C1 segment of cervical spinal cord (tissue), 14 donors: ENCODE results near the gene CPNE7.

ENCODE experiments used
- DNase-seq, 14 donors: peaks; one replicate each; lab custom pipeline; 2025; lab: John Stamatoyannopoulos, UW

The CPNE7 gene

DNA sequence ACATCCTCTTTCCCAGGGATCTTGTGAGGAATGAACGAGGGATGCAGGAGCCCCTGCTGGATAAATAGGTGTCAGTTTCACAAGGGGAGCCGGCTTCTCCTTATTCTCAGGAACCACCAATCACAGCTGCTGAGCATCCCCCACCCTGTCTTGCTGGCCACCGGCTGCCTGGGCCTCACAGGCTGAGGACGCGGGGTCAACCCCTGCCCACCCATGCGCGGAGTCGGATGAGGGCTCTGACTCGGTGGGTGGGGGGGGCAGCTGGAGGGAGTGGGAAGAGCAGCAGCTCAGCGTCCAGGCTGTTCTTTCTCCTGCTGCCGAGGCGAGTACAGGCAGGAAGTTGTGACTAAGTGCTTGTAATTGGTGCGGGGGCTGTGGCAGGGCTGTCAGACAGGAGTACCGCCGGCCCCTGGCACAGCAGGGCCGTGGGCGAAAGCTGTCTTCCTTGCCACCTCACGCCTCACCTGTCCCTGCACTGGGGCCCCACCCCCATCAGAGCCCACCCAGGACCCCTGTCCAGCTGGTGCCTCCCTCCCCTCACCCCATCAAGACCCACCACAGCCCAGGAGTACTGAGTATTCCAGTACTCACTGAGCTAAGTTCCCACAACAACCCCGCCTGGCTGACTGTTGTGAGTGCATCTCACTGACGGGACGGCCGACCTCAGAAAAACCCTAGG lies 26.9 kb downstream of the CPNE7 start:
- no peak for DNase-seq

DNA sequence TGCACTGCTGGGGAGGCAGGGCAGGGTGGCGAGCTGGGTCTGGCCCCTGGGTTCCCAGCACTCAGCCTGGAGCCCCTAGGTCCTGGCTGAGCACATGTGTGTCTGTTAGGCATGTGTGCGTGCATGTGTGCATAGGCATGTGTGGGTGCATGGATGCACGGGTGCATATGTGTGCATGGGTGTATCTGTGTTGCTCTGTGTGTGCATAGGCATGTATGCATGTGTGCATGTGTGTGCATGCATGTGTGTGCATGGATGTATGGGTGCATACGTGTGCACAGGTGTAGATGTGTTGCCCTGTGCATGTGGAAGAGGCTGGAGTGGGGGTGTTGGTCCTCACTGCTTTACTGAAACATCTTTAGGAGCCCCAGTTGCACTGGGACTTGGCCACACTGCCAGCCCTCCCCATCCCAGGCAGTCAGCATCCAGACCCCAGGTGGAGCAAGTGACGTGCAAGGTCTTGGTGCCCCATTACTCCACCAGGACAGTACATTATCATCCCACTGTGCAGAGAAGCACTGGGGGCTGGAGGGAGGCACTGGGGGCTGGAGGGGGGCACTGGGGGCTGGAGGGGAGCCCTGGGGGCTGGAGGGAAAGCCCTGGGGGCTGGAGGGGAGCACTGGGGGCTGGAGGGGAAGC lies 27.5 kb downstream of the CPNE7 start:
- DNase-seq: no peak

DNA sequence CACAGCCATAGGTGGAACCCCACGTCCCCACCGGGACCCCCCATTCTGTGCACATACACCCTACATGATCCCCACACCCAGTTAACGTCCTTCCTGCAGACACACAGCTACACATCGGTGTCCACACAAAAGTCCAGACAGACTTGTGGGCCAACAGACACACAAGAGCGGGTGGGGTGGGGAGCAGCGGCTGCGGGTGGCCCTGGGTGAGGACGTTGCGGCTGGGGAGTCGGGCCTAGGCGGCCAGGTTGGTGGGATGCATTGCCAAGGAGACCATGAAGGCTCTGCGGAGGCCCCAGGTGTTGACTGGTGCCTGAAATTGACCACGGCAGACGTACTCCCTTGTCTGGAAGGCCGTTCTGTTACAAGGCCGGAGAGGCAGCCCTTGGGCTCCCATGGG lies 29.2 kb downstream of the CPNE7 start:
- DNase-seq: no peak

DNA sequence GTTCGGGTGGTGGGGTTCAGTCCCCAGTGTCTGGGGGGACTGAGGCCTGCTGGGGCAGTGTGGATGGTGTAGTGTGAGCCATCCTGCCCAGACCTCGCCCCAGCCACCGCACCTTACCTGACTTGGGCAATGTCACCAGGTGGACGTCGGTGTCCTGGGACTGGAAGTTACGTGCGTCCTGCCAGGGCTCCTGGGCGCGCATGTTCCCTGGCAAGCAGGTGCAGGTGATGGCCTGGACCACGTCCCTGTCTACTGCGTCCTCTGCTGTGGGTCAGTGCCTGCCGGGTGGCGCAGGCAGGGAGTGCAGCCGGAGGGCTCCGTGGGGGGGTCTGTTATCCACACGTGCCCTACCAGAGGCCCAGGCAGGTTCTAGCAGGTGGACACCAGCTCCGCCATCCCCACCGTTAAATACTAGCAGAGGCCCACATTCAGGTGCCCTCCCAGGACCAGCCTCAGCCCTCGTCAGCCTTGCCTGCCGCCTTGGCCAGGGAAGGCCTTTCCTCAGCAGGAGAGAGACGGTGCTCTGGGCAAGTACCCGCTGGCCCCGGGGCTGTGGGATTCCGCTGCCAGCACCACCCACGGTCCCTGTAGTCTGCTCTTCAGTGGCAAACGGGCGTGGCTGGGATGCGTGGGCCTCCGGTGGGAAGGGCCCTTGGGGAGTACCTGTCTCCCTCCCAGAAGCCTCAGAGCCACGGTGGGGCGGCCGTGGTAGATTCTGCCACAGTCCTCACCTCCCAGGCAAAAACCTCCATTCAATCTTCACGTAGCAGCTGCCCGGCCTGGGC lies 29.8 kb downstream of the CPNE7 start:
- DNase-seq: no peak

DNA sequence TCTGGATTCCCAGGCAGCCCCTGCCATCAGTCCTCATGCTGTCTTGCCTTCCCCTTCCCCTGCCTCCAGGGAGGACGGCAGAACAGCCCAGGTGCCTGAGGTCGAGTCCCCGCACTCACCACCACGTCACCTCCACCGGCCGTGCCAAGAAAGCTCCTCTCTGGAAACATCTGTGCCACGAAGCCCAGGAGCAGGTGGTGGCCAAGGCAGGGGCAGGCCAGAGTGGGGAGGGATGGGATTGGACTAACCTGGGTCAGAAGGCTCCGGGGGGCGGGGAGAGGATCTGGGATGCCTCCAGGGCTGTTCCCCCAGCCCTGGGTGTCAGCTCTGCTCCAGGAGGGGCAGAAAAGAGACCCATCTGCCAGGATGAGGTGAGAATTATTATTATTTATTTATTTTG lies 30.4 kb downstream of the CPNE7 start:
- no peak for DNase-seq

DNA sequence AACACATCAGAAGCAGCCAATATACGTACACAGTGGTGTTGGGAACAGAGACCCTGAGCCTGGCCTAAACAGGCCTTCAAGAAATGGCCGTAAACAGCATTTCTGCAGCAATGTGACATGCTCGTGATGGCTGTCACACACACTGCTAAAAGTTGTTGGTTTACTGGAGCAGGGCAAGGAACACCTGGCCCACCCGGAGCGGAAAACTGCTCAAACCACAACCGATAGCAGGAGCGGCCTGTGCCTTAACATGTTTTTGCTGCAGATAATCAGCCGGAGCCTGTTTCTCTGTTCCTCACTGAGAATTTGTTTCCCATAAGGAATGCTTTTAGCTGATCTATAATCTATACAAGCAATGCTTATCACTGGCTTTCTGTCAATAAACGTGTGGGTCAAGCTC lies 31.9 kb downstream of the CPNE7 start:
- DNase-seq: no peak

DNA sequence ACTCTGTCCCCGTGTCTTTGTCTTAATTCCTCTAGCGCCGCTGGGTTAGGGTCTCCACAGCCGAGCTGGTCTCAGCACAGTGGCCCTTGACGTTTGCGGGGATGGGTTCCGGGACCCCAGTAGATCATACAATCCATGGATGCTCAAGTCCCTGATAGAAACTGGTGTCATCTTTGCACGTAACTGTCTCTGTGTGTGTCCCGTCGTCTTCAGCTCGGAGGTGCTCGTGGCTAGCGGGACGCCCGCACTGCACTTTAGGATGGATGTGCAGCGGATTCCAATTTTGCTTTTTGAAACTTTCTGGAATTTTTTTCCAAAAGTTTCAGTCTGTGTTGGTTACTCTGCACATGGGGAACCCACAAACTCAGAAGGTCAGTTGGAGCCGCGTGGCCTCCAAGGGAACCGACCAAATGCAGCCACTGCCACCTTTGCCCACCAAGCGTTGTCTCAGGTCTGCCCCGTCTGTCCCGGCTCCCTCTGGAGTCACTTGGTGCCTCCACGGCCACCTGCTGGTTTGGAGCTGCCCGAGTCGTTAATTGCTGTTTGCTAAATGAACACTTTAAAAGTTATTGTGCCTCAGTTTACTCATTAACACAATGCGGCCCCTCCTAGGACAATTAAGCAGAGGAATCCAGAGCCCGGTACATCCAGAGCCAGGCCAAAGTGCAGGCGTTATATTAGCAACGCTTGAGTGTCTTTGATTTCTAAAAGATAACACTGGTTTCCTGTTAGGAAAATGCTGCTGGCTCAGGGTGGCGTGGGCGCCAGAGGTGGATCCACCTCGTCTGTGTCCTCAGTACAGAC lies 32.6 kb downstream of the CPNE7 start:
- no peak for DNase-seq

DNA sequence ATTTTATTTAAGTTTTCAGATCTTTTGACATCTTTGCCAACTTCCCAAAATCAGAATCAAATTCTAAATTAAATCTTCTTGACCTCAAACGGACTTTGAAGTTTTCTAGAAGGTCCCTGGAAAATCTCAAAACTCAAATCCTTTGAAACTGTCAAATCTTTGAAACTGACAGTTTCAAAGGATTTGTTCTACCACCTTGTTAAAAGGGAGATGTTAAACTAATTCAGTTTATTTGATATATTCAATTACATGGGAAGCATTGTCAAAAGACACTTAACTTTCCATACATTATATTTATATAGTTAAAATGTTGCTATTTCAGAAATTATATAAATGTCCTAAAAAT lies 34.5 kb downstream of the CPNE7 start:
- no peak for DNase-seq

DNA sequence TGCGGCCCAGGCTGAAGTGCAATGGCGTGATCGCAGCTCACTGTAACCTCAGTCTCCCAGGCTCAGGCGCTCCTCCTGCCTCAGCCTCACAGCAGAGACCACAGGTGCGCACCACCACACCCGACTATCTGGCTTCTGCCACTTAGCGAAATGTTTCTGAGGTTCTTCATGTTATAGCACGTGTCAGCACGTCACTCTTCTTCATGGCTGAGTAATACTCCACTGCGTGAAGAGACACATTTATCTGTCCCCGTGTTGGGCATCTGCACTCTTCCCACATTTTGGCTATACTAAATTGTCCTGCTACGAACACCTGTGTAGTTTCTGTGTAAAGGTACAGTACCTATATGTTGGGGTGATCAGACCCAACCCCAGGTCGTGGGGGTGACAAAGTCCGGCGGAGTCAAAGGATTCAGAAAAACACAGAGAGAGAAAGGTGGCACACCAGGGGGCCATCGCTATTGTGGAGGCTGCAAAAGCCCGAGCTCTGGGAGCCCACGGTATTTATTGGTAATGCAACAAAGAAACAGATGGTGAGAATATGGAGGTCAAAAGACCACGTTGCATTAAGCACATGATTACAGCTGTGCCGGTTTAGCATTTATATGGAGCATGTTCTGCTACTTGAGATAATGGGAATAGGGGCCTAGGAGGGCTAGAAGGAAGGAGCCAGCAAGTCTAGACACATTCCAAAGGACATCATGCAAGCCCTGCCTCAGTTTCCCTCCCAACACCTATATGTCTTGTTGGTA lies 37.0 kb downstream of the CPNE7 start:
- DNase-seq: no peak

DNA sequence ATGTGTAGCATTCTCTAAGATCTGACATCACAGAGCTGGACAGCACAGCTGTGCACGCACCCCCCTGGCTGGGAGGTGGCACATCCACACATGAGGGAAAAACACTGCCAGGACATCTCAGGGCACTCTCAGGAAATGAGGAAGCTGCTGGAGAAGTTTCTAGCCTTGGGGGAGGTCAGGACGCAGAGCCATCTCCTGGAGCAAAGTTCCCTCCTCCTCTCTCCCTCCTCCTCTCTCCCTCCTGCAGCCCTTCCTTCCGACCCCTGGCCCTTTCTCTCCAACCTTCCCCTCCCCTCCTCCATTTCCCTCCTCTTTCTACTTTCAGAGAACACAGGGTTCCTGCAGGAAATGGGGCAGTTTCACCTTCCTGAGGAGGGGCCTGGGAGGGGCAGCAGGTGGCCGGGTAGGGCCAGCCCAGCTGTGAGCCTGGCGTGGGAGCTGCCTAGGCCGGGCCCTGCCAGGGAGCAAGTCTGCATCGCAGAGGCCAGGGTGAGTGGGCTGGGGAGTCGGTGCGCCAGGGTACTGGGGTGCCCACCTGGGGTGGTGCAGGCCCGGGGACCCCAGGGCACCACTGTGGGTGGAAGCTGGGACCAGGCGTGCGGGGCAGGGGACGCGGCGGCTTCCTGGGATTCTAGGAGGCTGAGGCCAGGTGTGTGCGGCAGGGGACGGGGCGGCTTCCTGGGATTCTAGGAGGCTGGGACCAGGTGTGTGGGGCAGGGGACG lies 37.8 kb downstream of the CPNE7 start, which contains the start of gene DPEP1:
Gene DPEP1 (plus strand): TSS at position 412 of the 723 bp plus-strand sequence. CDS start 16,769 bp downstream, outside the sequence.
- DNase-seq: no peak

DNA sequence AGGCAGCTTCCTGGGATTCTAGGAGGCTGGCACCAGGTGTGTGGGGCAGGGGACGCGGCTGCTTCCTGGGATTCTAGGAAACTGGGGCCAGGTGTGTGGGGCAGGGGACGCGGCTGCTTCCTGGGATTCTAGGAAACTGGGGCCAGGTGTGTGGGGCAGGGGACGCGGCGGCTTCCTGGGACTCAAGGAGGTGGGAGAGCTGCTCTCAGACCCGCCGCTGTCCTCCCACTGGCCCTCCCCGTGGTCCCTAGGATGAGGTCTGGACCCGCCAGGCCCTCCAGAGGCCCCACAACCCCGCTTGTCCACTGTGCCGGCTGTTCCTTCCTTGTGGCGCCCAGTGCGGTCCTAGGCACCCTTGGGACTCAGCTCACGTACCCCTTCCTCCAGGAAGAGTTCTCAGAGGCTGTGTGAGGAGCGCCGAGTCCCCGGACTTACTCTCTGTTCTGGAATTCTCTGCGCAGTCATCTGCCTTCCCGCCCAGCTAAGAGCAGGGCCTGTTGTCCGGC lies 38.4 kb downstream of the CPNE7 start:
- no peak for DNase-seq

DNA sequence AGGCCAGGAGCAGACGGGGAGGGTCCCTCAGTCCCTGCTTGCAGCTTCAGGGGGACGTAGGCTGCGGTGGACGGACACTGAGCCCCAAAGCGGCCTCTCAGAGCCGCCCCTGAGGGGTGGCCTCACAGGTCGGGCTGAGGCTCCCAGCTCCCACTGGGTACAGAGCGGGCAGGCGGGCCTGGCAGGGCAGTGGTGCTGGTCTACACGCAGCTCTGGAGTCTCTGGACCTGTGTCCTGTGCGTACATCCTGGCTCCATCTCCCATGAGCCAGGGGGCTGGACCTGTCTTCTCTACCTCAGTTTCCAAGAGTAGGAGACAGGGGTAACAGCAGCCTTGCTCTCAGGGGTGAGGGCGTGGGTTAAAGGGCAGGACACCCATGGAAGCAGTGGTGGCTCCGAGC lies 39.6 kb downstream of the CPNE7 start:
- no peak for DNase-seq

DNA sequence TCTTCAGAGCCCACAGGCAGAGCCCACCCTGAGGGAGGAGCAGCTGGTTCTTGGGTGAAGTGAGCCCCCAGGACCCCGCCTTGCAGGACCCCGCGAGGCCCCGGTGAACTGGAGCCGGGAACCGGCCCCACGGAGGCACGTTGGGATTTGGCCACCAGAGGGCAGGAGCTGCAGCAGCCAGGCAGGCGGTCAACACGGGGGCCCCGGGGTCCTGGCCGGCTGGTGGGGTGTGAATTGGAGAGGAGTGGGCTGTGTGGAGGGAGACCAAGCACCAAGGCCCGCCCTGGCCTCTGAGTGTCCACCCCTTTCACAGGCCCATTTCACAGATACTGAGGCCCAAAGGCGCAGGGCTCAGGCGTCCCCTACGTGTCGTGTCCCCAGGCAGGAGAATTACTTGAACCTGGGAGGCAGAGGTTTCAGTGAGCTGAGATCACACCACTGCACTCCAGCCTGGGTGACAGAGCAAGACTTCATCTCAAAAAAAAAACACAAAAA lies 40.1 kb downstream of the CPNE7 start:
- no peak for DNase-seq

DNA sequence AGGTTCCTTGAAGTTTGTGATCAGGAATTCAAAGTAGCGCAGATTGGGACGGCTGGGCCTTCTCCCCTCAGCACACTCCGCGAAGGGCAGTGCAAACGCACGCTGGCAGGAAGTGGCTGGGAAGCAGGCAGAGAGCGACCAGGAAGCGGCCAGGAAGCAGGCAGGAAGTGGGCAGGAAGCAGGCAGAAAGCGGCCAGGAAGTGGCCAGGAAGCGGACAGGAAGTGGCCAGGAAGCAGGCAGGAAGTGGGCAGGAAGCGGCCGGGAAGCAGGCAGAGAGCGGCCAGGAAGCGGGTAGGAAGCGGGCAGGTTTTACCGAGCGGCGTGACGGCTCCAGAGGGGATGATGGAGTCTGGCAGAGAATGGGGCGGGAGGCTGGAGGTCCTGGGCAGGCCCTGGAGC lies 41.1 kb downstream of the CPNE7 start:
- no peak for DNase-seq

DNA sequence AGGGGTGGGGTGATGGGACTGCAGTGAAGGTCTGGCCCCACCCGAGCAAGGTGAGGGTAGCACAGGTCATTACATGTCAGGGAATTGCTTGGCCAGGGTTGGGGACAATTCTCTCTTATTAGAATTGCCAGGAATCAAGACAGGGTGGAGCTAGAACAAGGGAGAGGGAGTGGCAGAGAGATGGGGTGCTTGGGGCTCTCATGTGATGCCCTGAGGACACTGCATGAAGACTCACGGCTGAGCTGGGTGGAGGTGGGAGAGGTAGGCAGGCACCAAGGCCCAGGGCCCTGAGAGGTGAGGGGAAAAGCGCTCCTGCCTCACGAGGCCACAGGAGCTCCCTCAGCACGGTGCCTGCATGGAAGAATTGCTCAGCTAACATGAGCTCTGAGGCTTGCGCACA lies 41.5 kb downstream of the CPNE7 start:
- no peak for DNase-seq

DNA sequence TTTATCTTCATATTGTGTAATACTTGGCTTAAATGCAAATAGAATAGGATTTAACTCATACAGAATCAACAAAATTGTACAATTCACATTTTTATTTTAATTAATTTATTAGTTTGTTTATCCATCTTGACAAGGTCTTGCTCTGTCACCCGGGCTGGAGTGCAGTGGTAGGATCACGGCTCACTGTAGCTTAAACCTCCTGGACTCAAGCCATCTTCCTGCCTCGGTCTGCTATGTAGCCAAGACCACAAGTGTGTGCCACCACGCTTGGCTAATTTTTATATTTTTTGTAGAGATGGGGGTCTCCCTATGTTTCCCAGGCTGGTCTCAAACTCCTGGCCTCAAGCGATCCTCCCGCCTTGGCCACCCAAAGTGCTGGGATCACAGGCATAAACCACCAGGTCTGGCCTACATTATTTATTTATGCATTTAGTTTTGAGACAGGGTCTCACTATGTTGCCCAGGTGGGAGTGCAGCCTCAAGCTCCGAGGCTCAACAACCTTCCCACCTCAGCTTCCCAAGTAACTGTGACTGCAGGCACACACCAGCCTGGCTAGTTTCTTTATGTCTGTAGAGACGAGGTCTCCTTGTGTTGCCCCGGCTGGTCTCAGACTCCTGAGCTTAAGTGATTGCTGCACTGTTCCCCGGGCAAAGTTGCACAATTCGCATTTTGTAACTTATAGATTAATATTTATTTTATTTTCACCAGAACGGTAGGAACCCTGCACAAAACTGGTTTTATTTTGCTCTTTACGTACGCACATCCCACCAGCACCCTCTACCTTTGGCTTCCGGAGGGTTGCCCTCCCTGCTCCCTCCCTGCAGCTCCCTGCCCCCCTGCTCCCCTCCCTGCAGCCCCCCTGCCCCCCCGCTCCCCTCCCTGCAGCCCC lies 42.8 kb downstream of the CPNE7 start:
- DNase-seq: no peak

DNA sequence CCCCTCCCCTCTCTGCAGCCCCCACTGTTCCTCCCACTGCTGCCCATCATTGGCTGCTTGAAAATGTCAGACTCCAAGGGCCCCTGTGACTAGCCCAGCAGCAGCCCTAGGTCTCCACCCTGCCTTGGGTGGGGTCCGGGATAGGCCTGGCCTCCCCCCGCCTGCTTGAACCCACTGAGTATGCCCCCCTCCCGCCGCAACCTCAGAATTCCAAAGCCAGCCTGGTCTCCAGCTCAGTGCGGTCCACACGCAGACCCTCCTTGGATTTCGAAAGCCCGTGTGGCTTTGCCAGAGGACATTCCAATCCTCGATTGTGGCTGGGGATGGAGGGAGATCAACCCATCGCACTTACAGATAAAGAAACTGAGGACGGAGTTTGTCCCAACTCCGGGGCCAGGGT lies 44.3 kb downstream of the CPNE7 start:
- DNase-seq: no peak

DNA sequence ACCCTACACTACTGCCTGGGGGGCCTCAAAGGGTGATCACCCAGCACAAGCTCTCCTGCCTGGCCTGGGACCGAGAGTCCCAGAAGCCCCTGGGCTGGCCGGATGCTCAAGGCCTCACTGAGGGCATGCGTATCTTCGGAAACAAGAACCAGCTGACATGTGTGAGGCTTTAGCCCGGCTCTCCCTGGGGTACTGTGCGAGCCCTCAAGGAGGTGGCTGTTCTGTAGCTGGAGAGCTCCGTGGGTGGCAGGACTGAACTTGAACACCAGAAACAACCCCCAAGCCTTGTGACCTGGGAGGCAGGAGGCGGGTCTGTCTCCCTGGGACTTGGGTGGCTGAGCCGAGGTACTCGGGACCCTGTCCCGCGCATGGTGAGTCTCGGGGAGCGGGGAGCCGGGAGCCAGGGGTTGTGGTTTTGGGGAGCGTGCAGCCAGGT lies 44.9 kb downstream of the CPNE7 start:
- DNase-seq: no peak

DNA sequence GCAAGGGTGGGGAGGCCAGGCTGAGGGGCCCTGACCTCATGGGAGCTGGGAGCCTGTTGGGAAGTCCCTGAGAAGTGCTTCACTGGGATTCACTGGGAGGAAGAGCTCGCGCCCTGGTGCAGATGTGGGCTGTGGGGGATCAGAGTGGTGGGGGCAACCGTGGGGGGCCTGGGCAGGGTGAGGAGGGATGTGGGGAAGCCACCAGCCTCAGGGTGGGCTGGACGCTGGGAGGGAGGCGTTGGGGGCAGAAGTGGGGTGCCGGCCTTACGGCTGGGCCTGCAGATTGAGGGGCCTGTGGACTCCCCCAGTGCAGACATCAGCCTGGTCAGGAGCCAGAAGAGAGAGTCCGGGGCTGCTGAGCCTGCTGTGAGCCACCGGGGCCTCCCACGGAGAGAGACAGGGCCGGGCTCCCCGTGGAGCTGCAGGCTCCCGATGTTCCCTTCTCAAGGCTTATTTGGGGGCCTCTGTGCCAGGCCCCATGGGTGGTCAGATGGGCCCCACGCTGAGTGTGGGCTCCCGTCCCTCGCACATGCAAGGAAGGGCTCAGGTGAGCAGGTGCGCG lies 45.7 kb downstream of the CPNE7 start:
- no peak for DNase-seq
